ENCODE data around the gene NLRP11. TPM values are rescaled to one million over a fixed set of nuclear protein-coding genes. Genes with fewer than 3 reads are reported as not detected.
"Not testable (repeated sequence)": the region's sequence is repeated elsewhere in the genome, so short reads cannot be mapped to it uniquely, and the experiment has no call there.

The NLRP11 gene
- total RNA-seq, 1 experiment from 2014 or later: 0.52 TPM

DNA sequence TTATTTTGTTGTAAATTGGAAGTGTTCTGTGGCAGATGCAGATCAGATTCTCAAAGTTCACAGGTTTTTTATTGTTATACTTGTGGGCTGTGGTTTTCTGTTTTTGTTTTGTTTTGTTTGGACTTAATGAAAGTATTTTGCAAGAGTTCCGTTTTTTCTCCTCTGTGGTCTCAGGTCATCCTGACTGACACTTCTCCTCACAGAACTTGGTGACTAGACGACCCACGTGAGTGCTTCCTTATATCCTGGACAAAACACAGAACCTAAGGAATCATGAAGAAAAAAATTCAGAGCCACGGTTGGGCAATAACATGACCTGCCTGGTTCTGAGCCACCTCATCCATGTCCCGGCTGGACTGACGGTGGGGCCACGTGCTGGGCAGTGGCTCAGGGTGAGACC is 65.3 kb downstream of the NLRP11 start:
- CTCF ChIA-PET: no interaction called here
- DNase-seq (ENCODE audit: low spot score): no peak
- TF ChIP-seq EZH2 (IDR thresholded peaks at IDR 0.05; ENCODE audit: borderline replicate concordance, low read depth, low read length, poor library complexity, severe bottlenecking): no peak
- no peak for TF ChIP-seq CTCF (conservative IDR thresholded peaks at IDR 0.05; ENCODE audit: low read depth, low read length)
- POLR2A ChIA-PET (ENCODE audit: low non-redundant PET): no interaction called here
- Histone ChIP-seq H3K9me3 (ENCODE audit: low read depth, low read length, poor library complexity, severe bottlenecking) (no peaks in the 10 kb centered on the region), H3K36me3 (ENCODE audit: insufficient read depth, low read length, poor library complexity, severe bottlenecking) (no peaks in the 10 kb centered on the region), H3K4me1 (ENCODE audit: insufficient read depth, low read length, poor library complexity, severe bottlenecking) (no peaks in the 10 kb centered on the region), H3K4me3 (ENCODE audit: low read depth, low read length, poor library complexity, severe bottlenecking) (no peak overlapping the region), H3K27me3 (replicated peaks; ENCODE audit: insufficient read depth, low read depth, low read length, poor library complexity) (peaks cover 49% of the 10 kb centered on the region), H3K27ac (ENCODE audit: low read depth, low read length, poor library complexity, severe bottlenecking) (no peak overlapping the region)
- intact Hi-C loops (cut with micrococcal nuclease; ENCODE audit: unreplicated experiment): no loop called here
- BruUV-seq (replicated peaks): no TSS peak

- CTCF ChIA-PET; intact Hi-C loops (cut with micrococcal nuclease; ENCODE audit: unreplicated experiment); BruUV-seq (replicated peaks): not testable (repeated sequence)
Measured at GRCh38 chr19:55758797-55759196, 73.0 kb downstream of the NLRP11 start, which contains the start of gene RFPL4A. TSS of gene RFPL4A (plus strand) at chr19:55759097. CDS start at chr19:55761801, 2,704 bp downstream.

GRCh38 chr19:55756808-55757207 is 75.0 kb downstream of the NLRP11 start:
- peaks cover 32% of the 10 kb centered on the region for H3K27me3 ChIP-seq (replicated peaks; ENCODE audit: insufficient read depth, low read depth, low read length, poor library complexity)
- H3K4me3 ChIP-seq (ENCODE audit: low read depth, low read length, poor library complexity, severe bottlenecking); DNase-seq (ENCODE audit: low spot score); H3K27ac ChIP-seq (ENCODE audit: low read depth, low read length, poor library complexity, severe bottlenecking); CTCF ChIA-PET; H3K4me1 ChIP-seq (ENCODE audit: insufficient read depth, low read length, poor library complexity, severe bottlenecking); BruUV-seq (replicated peaks); intact Hi-C loops (cut with micrococcal nuclease; ENCODE audit: unreplicated experiment); POLR2A ChIA-PET (ENCODE audit: low non-redundant PET); H3K9me3 ChIP-seq (ENCODE audit: low read depth, low read length, poor library complexity, severe bottlenecking); H3K36me3 ChIP-seq (ENCODE audit: insufficient read depth, low read length, poor library complexity, severe bottlenecking): not testable (repeated sequence)

More at GRCh38 chr19:55758797-55759196, 73.0 kb downstream of the NLRP11 start, which contains the start of gene RFPL4A:
- H3K36me3 ChIP-seq (ENCODE audit: insufficient read depth, low read length, poor library complexity, severe bottlenecking); H3K4me3 ChIP-seq (ENCODE audit: low read depth, low read length, poor library complexity, severe bottlenecking); H3K9me3 ChIP-seq (ENCODE audit: low read depth, low read length, poor library complexity, severe bottlenecking); POLR2A ChIA-PET (ENCODE audit: low non-redundant PET); H3K27ac ChIP-seq (ENCODE audit: low read depth, low read length, poor library complexity, severe bottlenecking); H3K4me1 ChIP-seq (ENCODE audit: insufficient read depth, low read length, poor library complexity, severe bottlenecking); DNase-seq (ENCODE audit: low spot score): not testable (repeated sequence)
- peaks cover 31% of the 10 kb centered on the region for H3K27me3 ChIP-seq (replicated peaks; ENCODE audit: insufficient read depth, low read depth, low read length, poor library complexity)

- intact Hi-C loops (cut with micrococcal nuclease; ENCODE audit: unreplicated experiment): no loop called here
- Histone ChIP-seq H3K36me3 (ENCODE audit: insufficient read depth, low read length, poor library complexity, severe bottlenecking) (no peaks in the 10 kb centered on the region), H3K4me3 (ENCODE audit: low read depth, low read length, poor library complexity, severe bottlenecking) (no peak overlapping the region), H3K27ac (ENCODE audit: low read depth, low read length, poor library complexity, severe bottlenecking) (no peak overlapping the region), H3K4me1 (ENCODE audit: insufficient read depth, low read length, poor library complexity, severe bottlenecking) (no peaks in the 10 kb centered on the region), H3K9me3 (ENCODE audit: low read depth, low read length, poor library complexity, severe bottlenecking) (no peaks in the 10 kb centered on the region), H3K27me3 (replicated peaks; ENCODE audit: insufficient read depth, low read depth, low read length, poor library complexity) (peaks cover 43% of the 10 kb centered on the region)
- TF ChIP-seq EZH2 (IDR thresholded peaks at IDR 0.05; ENCODE audit: borderline replicate concordance, low read depth, low read length, poor library complexity, severe bottlenecking): no peak
- TF ChIP-seq CTCF (conservative IDR thresholded peaks at IDR 0.05; ENCODE audit: low read depth, low read length): no peak
- POLR2A ChIA-PET (ENCODE audit: low non-redundant PET): no interaction called here
- BruUV-seq (replicated peaks): no TSS peak
- DNase-seq (ENCODE audit: low spot score): no peak
- CTCF ChIA-PET: no interaction called here
Measured at GRCh38 chr19:55753401-55753800, 78.4 kb downstream of the NLRP11 start.

Measured in A673 (cell line).